GM21576 (cell line): ENCODE results near the gene ZNF850.

ENCODE experiments used
- ATAC-seq: cut with Tn5 transposase; IDR thresholded peaks from one replicate; pipeline ENCODE4 v1.9.1; 2021; ENCODE audit warnings: mild to moderate bottlenecking, moderate library complexity; ENCODE audit not compliant: unreplicated experiment

The ZNF850 gene

DNA sequence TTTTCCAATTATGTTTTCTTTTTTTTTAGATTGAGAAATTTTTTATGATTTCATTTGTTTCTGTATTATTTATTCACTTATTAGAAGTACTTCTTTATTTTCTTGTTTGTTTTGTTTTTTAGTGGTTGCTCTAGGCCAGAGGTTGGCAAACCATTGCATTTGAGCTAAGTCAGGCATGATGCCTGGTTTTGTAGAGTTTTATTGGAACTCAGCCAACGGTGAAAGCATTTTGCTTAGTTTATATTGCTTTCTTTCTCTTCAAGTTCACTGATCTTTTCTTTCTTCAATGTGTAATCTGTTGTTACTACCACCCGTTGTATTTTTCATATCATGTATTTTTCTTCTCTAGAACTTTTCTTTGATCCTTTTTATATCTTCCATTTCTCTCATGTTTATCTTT is 65.5 kb downstream of the ZNF850 start:
- ATAC-seq: no peak

DNA sequence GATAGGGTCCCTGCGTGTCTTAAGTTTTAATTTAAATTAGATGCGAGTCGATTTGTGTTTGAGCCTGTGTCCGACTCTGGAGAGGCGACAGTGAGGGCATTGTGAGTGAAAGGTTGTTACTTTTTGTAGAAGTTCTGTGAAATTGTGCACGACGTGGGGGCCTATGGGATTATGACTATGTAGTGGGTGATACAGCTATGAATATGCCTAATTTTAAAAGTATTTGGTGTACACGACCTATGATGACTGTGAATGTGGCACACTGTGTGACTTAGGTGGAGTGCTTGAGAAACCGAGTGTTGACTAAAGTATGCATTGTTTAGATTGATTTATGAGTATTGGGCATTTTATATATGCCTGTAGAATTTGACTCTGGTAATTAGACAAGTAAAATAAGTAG is 84.5 kb downstream of the ZNF850 start:
- no peak for ATAC-seq

DNA sequence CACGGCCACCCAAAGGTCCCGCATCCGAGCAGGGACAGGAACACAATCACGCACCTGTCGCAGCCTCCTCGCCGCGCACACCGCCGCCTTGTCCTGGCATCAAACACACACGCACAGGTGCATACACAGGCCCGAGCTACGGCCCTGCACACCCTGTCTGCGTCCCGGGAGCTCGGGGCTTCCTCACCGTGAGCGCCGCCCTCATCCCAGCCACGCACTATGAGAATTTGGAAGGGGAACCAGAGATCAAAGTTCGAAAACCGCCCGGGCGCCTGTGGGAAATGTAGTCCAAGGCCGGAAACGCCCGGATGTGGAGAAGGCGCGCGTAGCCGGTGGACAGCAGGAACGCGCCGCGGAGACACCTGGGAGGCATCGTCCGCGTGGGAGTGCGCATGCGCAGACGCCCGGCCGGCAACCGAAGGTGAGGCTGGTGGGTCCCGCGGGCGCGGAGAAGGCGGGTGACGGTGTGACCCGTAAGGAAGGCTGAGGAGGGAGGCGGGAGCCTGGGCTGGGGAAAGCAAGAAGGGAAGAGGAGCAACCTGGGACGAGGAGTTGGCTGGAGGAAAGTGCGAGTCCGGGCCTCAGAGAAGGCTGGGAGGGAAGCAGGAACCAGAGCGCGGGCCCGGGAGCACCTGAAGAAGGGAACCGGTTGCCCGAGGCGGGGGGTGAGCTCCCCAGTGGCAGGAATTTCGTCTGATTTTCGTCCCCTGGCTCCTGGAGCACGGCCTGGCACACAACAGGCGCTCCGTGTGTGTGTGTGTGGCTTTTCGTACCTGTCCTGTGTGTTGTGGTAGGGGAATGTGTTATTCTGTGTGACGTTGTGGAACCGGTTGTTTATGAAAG is 85.2 kb downstream of the ZNF850 start, which contains the start of gene ZNF567:
ZNF567 (plus strand) TSS at position 399 of the 843 bp plus-strand sequence. CDS start 7,256 bp downstream, outside the sequence.
- peak; percentile 88 for ATAC-seq

DNA sequence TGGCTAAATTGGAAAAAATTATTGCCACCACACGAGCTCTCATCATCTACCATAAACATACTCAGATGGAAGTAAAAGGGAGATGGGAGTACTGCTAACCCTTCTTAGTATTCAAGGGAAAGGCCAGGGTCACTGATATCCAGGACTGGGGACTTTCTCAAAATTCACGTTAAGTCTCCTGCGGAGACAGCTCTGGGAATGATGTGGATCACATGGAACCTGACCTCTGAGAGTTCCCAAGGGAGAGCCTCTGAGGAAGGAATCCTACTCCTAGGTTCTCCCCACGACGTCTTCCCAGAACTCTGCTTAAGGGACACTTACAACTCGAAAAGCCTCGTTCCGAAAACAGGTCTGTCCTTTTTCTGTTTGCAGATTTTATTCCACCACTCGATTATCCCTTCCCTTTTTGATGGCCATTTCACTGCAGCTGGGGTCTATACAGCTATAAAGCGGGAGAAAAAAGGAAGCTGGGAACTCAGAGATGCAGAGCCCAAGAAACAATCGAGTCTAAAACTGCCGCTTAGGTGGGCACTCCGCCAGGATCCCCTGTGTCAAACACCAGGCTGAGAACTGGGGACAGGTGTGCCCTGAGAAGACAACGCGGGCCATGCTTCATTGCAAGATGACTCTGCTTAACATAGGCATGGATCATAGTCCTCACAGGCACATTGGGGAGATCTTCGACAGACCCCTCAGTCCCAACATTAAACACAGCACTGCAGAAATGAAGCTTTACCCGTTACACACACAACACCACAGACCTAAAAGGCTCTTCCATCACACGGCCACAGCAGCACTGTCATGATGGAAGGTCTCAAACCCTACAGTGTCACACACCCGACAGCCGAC is 86.0 kb downstream of the ZNF850 start:
- no peak for ATAC-seq

DNA sequence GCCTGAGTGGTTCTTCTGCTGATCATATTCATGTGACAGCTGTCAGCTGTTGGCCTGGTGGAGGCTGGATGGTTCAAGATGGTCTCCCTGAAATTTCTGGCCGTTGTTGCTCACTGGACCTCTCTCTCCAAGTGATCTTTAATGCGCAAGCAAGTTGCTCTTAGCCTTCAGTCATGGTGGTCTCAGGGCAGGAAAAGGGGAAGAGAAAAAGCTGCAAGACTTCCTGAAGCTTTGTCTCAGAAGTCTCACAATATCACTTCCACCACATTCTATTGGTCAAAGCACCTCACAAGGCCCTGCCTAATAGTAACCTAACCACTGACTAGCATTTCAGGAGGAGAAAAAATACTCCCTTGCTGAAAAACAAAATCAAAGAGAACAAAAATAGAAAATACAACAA is 86.8 kb downstream of the ZNF850 start:
- ATAC-seq: no peak

DNA sequence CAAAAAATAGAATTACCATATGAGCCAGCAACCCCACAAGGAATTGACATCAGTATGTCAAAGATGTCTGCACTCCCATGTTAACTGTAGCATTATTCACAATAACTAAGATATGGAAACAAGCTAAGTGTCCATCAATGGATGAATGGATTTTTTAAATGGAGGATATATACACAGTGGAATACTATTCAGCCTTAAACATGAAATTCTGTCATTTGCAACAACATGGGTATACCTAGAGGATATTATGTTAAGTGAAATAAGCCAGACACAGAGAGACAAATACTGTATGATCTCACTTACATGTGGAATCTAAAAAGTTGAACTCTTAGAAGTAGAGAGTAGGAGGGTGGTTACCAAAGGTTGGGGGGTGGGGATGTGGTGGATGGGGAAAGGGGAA is 93.2 kb downstream of the ZNF850 start:
- ATAC-seq: no peak

DNA sequence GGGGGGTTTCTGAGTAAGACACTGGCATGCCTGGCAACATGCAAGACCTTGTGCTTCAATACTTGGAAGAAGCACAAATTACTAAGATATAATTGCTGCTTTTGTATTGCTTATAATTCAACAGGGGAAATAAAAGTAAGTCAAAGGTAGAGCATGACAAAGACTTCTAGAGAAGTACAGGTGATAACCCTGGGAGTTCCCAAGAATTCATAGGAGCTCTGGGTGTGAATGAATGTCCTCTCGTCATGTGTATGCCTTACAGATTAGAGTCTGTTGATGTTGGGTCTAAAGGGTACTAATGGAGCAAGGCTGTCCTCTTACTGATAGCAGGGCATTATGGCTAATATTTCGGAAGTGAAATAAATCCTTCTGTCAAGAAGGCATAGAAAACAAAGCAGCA is 98.4 kb downstream of the ZNF850 start:
- ATAC-seq: no peak

DNA sequence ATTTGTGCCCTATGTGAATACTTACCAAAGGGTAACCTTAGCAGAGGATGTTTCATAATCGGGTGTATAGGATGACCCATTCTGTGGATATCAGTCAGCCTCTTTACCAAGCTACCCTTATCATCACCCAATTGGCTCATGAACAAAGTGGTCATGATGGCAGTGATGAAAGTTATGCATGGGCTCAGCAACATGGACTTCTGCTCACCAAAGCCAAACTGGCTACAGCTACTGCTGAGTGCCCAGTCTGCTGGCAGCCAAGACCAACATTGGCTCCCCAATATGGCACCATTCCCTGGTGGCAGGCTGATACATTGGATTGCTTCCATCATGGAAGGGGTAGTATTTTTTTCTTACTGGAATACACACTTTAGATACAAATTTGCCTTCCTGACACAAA is 100.2 kb downstream of the ZNF850 start:
- ATAC-seq: no peak

DNA sequence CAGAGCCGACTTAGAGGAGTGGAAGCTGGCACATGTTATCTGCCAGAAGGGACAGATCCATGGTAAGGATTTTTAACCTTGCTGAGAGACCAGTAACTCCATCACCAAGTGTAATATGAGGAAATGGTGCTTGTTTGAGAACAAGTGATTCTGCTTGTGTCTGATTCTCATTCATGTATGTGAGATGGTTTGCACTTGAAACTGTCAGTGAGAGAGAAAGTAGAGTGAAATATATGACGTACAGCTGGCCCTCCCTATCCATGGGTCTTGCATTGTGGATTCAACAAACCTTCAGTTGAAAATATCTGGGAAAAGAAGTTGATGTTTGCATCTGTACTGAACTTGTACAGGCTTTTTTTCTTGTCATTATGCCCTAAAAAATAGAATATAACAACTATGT is 104.0 kb downstream of the ZNF850 start:
- ATAC-seq: no peak

DNA sequence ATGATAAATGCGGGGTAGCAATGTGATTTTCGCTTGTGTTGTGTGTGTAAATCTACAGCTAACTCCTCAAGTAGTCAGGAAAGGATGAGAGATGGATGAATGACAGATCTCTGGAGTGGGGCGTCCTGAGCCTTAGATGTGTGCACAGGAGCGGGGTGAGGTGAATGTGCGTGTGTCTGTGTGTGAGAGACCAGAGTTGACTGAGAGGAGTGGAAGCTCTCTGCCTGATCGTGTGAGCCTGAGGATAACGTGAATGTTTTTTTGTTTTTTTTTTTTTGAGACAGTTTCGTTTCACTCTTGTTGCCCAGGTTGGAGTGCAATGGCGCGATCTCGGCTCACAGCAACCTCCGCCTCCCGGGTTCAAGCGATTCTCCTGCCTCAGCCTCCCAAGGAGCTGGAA is 106.8 kb downstream of the ZNF850 start:
- no peak for ATAC-seq
